HEK293 (cell line): Measurements from ENCODE around the gene PREB.

Source experiments
- CTCF ChIA-PET: fragments of 350-600 bp; formaldehyde crosslinking; extraction: SDS; loops from one replicate; lab custom pipeline; 2021; ENCODE audit warnings: antibody characterized with exemption; lab: Yijun Ruan, JAX
- POLR2A ChIA-PET: fragments of 300-600 bp; formaldehyde crosslinking; extraction: SDS; loops from one replicate; lab custom pipeline; 2020; ENCODE audit warnings: antibody characterized with exemption, inconsistent platforms; lab: Yijun Ruan, JAX
- H3K27ac ChIP-seq: fragments of 200-500 bp; sonication (Bioruptor generic); 2 replicates; pipeline ENCODE4 v1.5.1; 2014; ENCODE audit warnings: low read depth, low read length, control low read depth, inconsistent platforms; ENCODE audit errors: extremely low read depth
- H3K36me3 ChIP-seq, 2 experiments: fragments of 200-500 bp in 1 of 2; sonication (Bioruptor generic) in 1 of 2; 1 replicate in 1 of 2; 2 replicates in 1 of 2; pipeline ENCODE4 v1.5.1; 2014 to 2017; ENCODE audit warnings: inconsistent platforms in 2 of 2, low read length in 2 of 2; ENCODE audit not compliant: control insufficient read depth in 2 of 2, insufficient read depth in 1 of 2
- H3K4me1 ChIP-seq: fragments of 200-500 bp; sonication (Bioruptor generic); 2 replicates; pipeline ENCODE4 v1.5.1; 2014; ENCODE audit warnings: mild to moderate bottlenecking, low read length, inconsistent platforms; ENCODE audit not compliant: control insufficient read depth, insufficient read depth
- H3K4me3 ChIP-seq: 2 replicates; pipeline ENCODE4 v1.5.1; 2011; ENCODE audit warnings: low read depth, mild to moderate bottlenecking, control low read depth, low read length, moderate library complexity
- H3K9me3 ChIP-seq: fragments of 200-500 bp; sonication (Bioruptor generic); 2 replicates; pipeline ENCODE4 v1.5.1; 2014; ENCODE audit warnings: low read depth, low read length, inconsistent platforms; ENCODE audit not compliant: control insufficient read depth, insufficient read depth
- HOXD13 ChIP-seq: sonication (generic); formaldehyde crosslinking; IDR thresholded peaks from 2 replicates; pipeline ENCODE4 v1.8.0; 2022; ENCODE audit warnings: missing genetic modification reagents, borderline replicate concordance
- KLF1 ChIP-seq: fragments of 450-650 bp; formaldehyde crosslinking; IDR thresholded peaks from 2 replicates; pipeline ENCODE4 v1.5.1; 2016; ENCODE audit warnings: missing biosample characterization, missing genetic modification characterization
- KLF16 ChIP-seq: fragments of 450-650 bp; formaldehyde crosslinking; IDR thresholded peaks from 2 replicates; pipeline ENCODE4 v1.5.1; 2017; ENCODE audit warnings: missing biosample characterization, missing genetic modification characterization
- ZBTB20 ChIP-seq: fragments of 450-650 bp; formaldehyde crosslinking; IDR thresholded peaks from 2 replicates; pipeline ENCODE4 v1.5.1; 2016; ENCODE audit warnings: missing biosample characterization, missing genetic modification characterization
- ZNF112 ChIP-seq: fragments of 450-650 bp; formaldehyde crosslinking; IDR thresholded peaks from 2 replicates; pipeline ENCODE4 v1.5.0; 2017; ENCODE audit warnings: missing biosample characterization, missing genetic modification characterization
- ZNF138 ChIP-seq: fragments of 450-650 bp; formaldehyde crosslinking; IDR thresholded peaks from 2 replicates; pipeline ENCODE4 v1.5.1; 2016; ENCODE audit warnings: missing biosample characterization, missing genetic modification characterization, borderline replicate concordance
- ZNF155 ChIP-seq: fragments of 450-650 bp; formaldehyde crosslinking; IDR thresholded peaks from 2 replicates; pipeline ENCODE4 v1.5.1; 2016; ENCODE audit warnings: missing biosample characterization, missing genetic modification characterization
- ZNF174 ChIP-seq: fragments of 450-650 bp; formaldehyde crosslinking; IDR thresholded peaks from 2 replicates; pipeline ENCODE4 v1.5.0; 2017; ENCODE audit warnings: missing biosample characterization, mild to moderate bottlenecking, missing genetic modification characterization
- ZNF184 ChIP-seq: fragments of 450-650 bp; IDR thresholded peaks from 2 replicates; pipeline ENCODE4 v1.5.1; 2018; ENCODE audit warnings: missing biosample characterization, mild to moderate bottlenecking, missing genetic modification characterization
- ZNF214 ChIP-seq: fragments of 450-650 bp; formaldehyde crosslinking; IDR thresholded peaks from 2 replicates; pipeline ENCODE4 v1.5.1; 2017; ENCODE audit warnings: missing biosample characterization, mild to moderate bottlenecking, missing genetic modification characterization, borderline replicate concordance
- ZNF324 ChIP-seq: fragments of 450-650 bp; formaldehyde crosslinking; IDR thresholded peaks from 2 replicates; pipeline ENCODE4 v1.5.1; 2016; ENCODE audit warnings: missing biosample characterization, missing genetic modification characterization
- ZNF600 ChIP-seq: fragments of 450-650 bp; formaldehyde crosslinking; IDR thresholded peaks from 2 replicates; pipeline ENCODE4 v1.5.1; 2016; ENCODE audit warnings: missing biosample characterization, missing genetic modification characterization
- ZNF629 ChIP-seq: fragments of 450-650 bp; formaldehyde crosslinking; IDR thresholded peaks from 2 replicates; pipeline ENCODE4 v1.5.1; 2017; ENCODE audit warnings: missing biosample characterization, missing genetic modification characterization
- ZNF670 ChIP-seq: fragments of 450-650 bp; formaldehyde crosslinking; IDR thresholded peaks from 2 replicates; pipeline ENCODE4 v1.5.1; 2016; ENCODE audit warnings: missing biosample characterization, missing genetic modification characterization, low read depth
- ZNF777 ChIP-seq: fragments of 450-650 bp; formaldehyde crosslinking; IDR thresholded peaks from 2 replicates; pipeline ENCODE4 v1.5.1; 2017; ENCODE audit warnings: missing biosample characterization, missing genetic modification characterization, borderline replicate concordance
- ZSCAN23 ChIP-seq: fragments of 450-650 bp; formaldehyde crosslinking; IDR thresholded peaks from 2 replicates; pipeline ENCODE4 v1.5.1; 2016; ENCODE audit warnings: missing biosample characterization, missing genetic modification characterization
- TF ChIP-seq, protein P1 (sequence below): fragments of 450-650 bp; formaldehyde crosslinking; IDR thresholded peaks from 2 replicates; pipeline ENCODE4 v1.5.1; 2016; ENCODE audit warnings: missing biosample characterization, missing genetic modification characterization, low read depth
- TF ChIP-seq, protein P2 (sequence below): fragments of 450-650 bp; formaldehyde crosslinking; IDR thresholded peaks from 2 replicates; pipeline ENCODE4 v1.5.1; 2016; ENCODE audit warnings: missing biosample characterization, missing genetic modification characterization, low read depth
- TF ChIP-seq, protein P3 (sequence below): fragments of 450-650 bp; formaldehyde crosslinking; IDR thresholded peaks from 2 replicates; pipeline ENCODE4 v1.5.1; 2016; ENCODE audit warnings: missing biosample characterization, missing genetic modification characterization
- TF ChIP-seq, protein P4 (sequence below): sonication (generic); formaldehyde crosslinking; IDR thresholded peaks from 2 replicates; pipeline ENCODE4 v1.8.1; 2022; ENCODE audit warnings: mild to moderate bottlenecking, moderate library complexity, missing genetic modification reagents
- TF ChIP-seq, protein P5 (sequence below): fragments of 450-650 bp; formaldehyde crosslinking; IDR thresholded peaks from 2 replicates; pipeline ENCODE4 v1.5.1; 2016; ENCODE audit warnings: missing biosample characterization, missing genetic modification characterization

The PREB gene

DNA sequence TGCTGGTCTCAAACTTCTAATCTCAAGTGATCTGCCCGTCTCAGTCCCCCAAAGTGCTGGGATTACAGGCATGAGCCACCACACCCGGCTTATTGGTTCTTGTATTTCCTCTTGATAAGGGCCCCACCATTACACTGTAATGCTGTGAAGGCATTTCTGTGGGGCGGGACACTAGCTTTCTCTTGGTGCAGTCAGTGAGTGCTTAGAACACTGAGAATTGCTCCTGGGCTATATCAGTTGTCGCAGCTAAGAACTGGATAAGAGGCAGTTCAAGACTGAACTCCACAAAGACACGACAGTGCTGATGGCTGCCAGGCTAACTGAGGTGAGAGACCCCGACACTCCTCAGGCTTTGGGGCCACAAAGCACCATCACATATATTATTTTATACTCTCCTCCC, 45.8 kb downstream of the PREB start:
- Histone ChIP-seq H3K36me3 (peaks cover 0 to 25% of the 10 kb centered on the region in 2 experiments; a peak in 1 of 3 replicates), H3K4me3 (no peak overlapping the region), H3K4me1 (peaks cover 5% of the 10 kb centered on the region; the same call in 1 of the 2 replicates), H3K27ac (no peak overlapping the region), H3K9me3 (no peaks in the 10 kb centered on the region)
- ChIA-PET CTCF (interaction anchor here (0.6 to 1.5 kb wide), 4 partner anchors 72 to 175 kb away, joined by 3 to 4 read pairs (median 3); no protein-coding TSS in a partner anchor), POLR2A (interaction anchor here (2.8 kb wide), 1 partner anchor 39 kb away, joined by 11 read pairs; the partner anchor contains the start of gene AGBL5)
- TF ChIP-seq KLF16 (tag by site-specific recombination) (no peak), ZNF629 (tag by site-specific recombination) (no peak), ZNF777 (no peak), ZNF214 (tag by site-specific recombination) (no peak), ZNF112 (no peak), ZNF324 (tag by site-specific recombination) (no peak), ZNF184 (tag by site-specific recombination) (no peak), ZNF155 (tag by site-specific recombination) (no peak), HOXD13 (CRISPR knock-in tag) (no peak)
- TF ChIP-seq, protein P1, sequence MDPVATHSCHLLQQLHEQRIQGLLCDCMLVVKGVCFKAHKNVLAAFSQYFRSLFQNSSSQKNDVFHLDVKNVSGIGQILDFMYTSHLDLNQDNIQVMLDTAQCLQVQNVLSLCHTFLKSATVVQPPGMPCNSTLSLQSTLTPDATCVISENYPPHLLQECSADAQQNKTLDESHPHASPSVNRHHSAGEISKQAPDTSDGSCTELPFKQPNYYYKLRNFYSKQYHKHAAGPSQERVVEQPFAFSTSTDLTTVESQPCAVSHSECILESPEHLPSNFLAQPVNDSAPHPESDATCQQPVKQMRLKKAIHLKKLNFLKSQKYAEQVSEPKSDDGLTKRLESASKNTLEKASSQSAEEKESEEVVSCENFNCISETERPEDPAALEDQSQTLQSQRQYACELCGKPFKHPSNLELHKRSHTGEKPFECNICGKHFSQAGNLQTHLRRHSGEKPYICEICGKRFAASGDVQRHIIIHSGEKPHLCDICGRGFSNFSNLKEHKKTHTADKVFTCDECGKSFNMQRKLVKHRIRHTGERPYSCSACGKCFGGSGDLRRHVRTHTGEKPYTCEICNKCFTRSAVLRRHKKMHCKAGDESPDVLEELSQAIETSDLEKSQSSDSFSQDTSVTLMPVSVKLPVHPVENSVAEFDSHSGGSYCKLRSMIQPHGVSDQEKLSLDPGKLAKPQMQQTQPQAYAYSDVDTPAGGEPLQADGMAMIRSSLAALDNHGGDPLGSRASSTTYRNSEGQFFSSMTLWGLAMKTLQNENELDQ (tag by site-specific recombination): no peak
- TF ChIP-seq, protein P2, sequence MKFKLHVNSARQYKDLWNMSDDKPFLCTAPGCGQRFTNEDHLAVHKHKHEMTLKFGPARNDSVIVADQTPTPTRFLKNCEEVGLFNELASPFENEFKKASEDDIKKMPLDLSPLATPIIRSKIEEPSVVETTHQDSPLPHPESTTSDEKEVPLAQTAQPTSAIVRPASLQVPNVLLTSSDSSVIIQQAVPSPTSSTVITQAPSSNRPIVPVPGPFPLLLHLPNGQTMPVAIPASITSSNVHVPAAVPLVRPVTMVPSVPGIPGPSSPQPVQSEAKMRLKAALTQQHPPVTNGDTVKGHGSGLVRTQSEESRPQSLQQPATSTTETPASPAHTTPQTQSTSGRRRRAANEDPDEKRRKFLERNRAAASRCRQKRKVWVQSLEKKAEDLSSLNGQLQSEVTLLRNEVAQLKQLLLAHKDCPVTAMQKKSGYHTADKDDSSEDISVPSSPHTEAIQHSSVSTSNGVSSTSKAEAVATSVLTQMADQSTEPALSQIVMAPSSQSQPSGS (tag by site-specific recombination): no peak

DNA sequence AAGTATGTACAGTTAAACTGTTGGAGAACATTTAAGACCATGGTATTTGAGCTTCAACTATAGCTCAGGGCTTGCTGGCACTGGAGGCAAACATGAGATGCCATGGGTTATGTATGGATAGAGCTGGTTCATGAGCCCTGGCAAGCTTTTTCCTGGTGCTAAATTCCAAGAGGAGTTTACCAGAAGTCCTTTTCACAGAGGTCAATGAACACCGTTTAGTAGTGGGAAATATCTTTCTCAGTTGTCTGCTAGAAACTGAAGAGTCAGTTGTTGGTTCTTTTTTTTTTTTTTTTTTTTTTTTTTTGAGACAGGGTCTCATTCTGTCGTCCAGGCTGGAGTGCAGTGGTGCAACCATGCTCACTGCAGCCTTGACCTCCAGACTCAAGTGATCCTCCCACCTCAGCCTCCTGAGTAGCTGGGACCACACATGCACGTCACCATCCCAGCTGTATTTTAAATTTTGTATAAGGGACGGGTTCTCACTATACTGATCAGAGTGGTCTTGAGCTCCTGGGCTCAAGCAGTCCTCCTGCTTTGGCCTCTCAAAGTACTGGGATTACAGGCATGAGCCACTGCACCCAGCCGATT, 46.5 kb downstream of the PREB start:
- TF ChIP-seq, protein P3, sequence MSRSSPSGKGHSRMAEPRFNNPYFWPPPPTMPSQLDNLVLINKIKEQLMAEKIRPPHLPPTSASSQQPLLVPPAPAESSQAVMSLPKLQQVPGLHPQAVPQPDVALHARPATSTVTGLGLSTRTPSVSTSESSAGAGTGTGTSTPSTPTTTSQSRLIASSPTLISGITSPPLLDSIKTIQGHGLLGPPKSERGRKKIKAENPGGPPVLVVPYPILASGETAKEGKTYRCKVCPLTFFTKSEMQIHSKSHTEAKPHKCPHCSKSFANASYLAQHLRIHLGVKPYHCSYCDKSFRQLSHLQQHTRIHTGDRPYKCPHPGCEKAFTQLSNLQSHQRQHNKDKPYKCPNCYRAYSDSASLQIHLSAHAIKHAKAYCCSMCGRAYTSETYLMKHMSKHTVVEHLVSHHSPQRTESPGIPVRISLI: peak; percentile 73
- no peak for TF ChIP-seq ZNF670 (tag by site-specific recombination)
- ChIA-PET CTCF (interaction anchor here (0.9 to 3.3 kb wide), 8 partner anchors 10 to 177 kb away, joined by 3 to 44 read pairs (median 3); partner anchors contain the start of gene OST4), POLR2A (interaction anchor here (0.7 to 2.8 kb wide), 6 partner anchors 10 to 282 kb away, joined by 4 to 11 read pairs (median 6); partner anchors contain the start of gene AGBL5)
- Histone ChIP-seq H3K9me3 (no peaks in the 10 kb centered on the region), H3K4me3 (no peak overlapping the region), H3K4me1 (peaks cover 5% of the 10 kb centered on the region; the same call in 1 of the 2 replicates), H3K27ac (no peak overlapping the region), H3K36me3 (peaks cover 0 to 19% of the 10 kb centered on the region in 2 experiments; a peak in 1 of 3 replicates)

DNA sequence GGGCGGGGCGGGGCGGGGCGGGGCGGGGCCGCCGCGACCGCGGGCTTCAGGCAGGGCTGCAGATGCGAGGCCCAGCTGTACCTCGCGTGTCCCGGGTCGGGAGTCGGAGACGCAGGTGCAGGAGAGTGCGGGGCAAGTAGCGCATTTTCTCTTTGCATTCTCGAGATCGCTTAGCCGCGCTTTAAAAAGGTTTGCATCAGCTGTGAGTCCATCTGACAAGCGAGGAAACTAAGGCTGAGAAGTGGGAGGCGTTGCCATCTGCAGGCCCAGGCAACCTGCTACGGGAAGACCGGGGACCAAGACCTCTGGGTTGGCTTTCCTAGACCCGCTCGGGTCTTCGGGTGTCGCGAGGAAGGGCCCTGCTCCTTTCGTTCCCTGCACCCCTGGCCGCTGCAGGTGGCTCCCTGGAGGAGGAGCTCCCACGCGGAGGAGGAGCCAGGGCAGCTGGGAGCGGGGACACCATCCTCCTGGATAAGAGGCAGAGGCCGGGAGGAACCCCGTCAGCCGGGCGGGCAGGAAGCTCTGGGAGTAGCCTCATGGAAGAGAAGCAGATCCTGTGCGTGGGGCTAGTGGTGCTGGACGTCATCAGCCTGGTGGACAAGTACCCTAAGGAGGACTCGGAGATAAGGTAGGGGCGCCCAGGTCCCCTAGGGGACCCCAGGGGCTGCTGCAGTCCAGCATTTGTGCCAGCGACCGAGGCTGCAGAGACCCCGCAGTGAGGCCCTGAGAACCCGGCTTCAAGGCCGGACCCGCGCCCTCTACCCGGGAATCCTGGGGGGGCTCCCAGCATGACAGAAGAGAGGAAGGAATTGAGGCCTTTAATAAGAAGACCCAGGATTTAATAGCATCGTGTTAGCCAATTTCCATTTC, 47.5 kb downstream of the PREB start, which contains the start of gene KHK:
Gene KHK (plus strand): TSS at position 49 of the 870 bp plus-strand sequence. CDS start 488 bp downstream, at position 537.
- H3K4me3 ChIP-seq: peak within 1 kb of the TSS; percentile 48
- H3K4me1 ChIP-seq: peaks cover 5% of the 10 kb centered on the region
- no peaks in the 10 kb centered on the region for H3K9me3 ChIP-seq
- ChIA-PET POLR2A (interaction anchor here (0.7 to 2.8 kb wide), 10 partner anchors 9 to 283 kb away, joined by 3 to 11 read pairs (median 5); partner anchors contain the start of genes AGBL5 and OST4), CTCF (interaction anchor here (0.6 to 3.3 kb wide), 15 partner anchors 11 to 267 kb away, joined by 3 to 44 read pairs (median 3); partner anchors contain the start of genes ABHD1, CGREF1 and OST4)
- H3K27ac ChIP-seq: peak within 1 kb of the TSS; percentile 72
- H3K36me3 ChIP-seq: peaks cover 0 to 12% of the 10 kb centered on the region in 2 experiments; a peak in 1 of 3 replicates
- TF ChIP-seq, protein P4, sequence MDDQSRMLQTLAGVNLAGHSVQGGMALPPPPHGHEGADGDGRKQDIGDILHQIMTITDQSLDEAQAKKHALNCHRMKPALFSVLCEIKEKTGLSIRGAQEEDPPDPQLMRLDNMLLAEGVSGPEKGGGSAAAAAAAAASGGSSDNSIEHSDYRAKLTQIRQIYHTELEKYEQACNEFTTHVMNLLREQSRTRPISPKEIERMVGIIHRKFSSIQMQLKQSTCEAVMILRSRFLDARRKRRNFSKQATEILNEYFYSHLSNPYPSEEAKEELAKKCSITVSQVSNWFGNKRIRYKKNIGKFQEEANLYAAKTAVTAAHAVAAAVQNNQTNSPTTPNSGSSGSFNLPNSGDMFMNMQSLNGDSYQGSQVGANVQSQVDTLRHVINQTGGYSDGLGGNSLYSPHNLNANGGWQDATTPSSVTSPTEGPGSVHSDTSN: no peak
- TF ChIP-seq, protein P5, sequence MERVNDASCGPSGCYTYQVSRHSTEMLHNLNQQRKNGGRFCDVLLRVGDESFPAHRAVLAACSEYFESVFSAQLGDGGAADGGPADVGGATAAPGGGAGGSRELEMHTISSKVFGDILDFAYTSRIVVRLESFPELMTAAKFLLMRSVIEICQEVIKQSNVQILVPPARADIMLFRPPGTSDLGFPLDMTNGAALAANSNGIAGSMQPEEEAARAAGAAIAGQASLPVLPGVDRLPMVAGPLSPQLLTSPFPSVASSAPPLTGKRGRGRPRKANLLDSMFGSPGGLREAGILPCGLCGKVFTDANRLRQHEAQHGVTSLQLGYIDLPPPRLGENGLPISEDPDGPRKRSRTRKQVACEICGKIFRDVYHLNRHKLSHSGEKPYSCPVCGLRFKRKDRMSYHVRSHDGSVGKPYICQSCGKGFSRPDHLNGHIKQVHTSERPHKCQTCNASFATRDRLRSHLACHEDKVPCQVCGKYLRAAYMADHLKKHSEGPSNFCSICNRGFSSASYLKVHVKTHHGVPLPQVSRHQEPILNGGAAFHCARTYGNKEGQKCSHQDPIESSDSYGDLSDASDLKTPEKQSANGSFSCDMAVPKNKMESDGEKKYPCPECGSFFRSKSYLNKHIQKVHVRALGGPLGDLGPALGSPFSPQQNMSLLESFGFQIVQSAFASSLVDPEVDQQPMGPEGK (tag by site-specific recombination): no peak
- TF ChIP-seq ZNF174 (tag by site-specific recombination) (no peak), ZNF600 (tag by site-specific recombination) (no peak), ZBTB20 (tag by site-specific recombination) (peak; percentile 75), ZSCAN23 (no peak), KLF1 (tag by site-specific recombination) (no peak), ZNF138 (tag by site-specific recombination) (no peak)
